IMR-90 (cell line): Measurements from ENCODE around the gene CHN2.

Experiments used
- CTCF ChIP-seq: conservative IDR thresholded peaks from 2 replicates; pipeline ENCODE4 v1.5.1; 2012; ENCODE audit warnings: mild to moderate bottlenecking, low read depth, low read length, improper control_type of control experiment
- MAFK ChIP-seq: IDR thresholded peaks from 2 replicates; pipeline ENCODE4 v1.6.1; 2012; ENCODE audit warnings: low read depth, low read length, improper control_type of control experiment
- POLR2A ChIP-seq: IDR thresholded peaks from 2 replicates; pipeline ENCODE4 v1.6.1; 2012; ENCODE audit warnings: mild to moderate bottlenecking, low read depth, low read length
- RAD21 ChIP-seq: IDR thresholded peaks from 2 replicates; pipeline ENCODE4 v1.6.1; 2012; ENCODE audit warnings: low read length, improper control_type of control experiment

- TF ChIP-seq CTCF = no peak
- no peak for TF ChIP-seq POLR2A
- TF ChIP-seq MAFK = no peak
- no peak for TF ChIP-seq RAD21
Measured at GRCh38 chr7:29299086-29299485, 104.5 kb downstream of the CHN2 start.
